ENCODE data around the gene MOSPD3. TPM values are rescaled to one million over a fixed set of nuclear protein-coding genes. Genes with fewer than 3 reads are reported as not detected.

MOSPD3 gene
- total RNA-seq, 1 donor from 2014 or later = 11.0 TPM

DNA sequence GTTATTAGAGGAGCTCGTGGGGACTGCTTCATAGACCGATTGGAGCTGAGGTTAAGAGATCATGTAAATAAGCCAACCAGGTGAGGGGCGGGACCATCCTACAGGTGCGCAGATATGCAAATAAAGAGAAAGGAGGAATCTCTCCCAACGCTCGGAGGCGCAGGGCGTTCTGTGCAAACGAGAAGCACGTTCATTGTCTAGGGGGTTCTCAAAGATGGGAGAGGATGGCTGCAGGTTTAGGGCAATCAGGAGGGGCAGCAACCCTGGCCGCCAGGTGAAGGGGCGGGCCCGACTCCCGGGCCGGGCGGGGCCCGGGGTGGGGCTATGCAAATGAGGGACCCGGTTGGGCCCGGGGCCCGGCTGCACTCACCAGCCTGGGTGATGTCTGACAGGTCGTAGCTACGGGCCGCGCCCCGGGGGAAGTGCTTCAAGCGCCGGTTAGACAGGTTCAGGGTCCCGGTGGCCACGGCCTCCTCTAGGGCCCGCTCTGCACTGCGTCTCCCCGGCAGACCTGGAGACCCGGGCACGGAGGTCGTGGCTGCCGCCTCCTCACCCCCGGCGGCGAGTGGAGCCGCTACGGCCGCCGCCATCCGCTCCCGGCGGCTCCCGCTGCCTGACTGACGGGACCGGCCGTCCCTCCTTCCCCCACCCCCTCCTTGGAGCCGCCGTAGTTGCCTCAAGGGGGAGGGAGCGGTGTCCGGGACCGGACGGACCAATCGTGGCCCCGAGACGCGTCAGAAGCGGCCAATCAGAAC lies 26.7 kb upstream of the MOSPD3 start, which contains the start of gene LRCH4:
Gene LRCH4, minus strand, starts transcription at position 619 of the 755 bp plus-strand sequence. Its CDS starts 29 bp downstream, at position 590.
- Histone ChIP-seq H3K9me3 (no peaks in the 10 kb centered on the region), H3K4me1 (peaks cover 0 to 25% of the 10 kb centered on the region in 2 donors), H3K27me3 (no peaks in the 10 kb centered on the region), H3K27ac (peak within 1 kb of the TSS; percentile 84 to 87), H3K4me3 (peak within 1 kb of the TSS; percentile 82 to 84), H3K36me3 (peaks cover 15 to 21% of the 10 kb centered on the region in 2 donors)
- intact Hi-C loops (cut with DNase I) = loop anchor here (1.0 to 2.0 kb wide), 6 partner anchors 19 to 121 kb away; partner anchors contain the start of genes AGFG2, GNB2, MOSPD3 and POP7
- TF ChIP-seq, protein P1, sequence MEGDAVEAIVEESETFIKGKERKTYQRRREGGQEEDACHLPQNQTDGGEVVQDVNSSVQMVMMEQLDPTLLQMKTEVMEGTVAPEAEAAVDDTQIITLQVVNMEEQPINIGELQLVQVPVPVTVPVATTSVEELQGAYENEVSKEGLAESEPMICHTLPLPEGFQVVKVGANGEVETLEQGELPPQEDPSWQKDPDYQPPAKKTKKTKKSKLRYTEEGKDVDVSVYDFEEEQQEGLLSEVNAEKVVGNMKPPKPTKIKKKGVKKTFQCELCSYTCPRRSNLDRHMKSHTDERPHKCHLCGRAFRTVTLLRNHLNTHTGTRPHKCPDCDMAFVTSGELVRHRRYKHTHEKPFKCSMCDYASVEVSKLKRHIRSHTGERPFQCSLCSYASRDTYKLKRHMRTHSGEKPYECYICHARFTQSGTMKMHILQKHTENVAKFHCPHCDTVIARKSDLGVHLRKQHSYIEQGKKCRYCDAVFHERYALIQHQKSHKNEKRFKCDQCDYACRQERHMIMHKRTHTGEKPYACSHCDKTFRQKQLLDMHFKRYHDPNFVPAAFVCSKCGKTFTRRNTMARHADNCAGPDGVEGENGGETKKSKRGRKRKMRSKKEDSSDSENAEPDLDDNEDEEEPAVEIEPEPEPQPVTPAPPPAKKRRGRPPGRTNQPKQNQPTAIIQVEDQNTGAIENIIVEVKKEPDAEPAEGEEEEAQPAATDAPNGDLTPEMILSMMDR (IDR thresholded peaks at IDR 0.05) = peak in 1 of 3 experiments; percentile 18
- no peak for DNase-seq (ENCODE audit: low spot score in 2 of 2)

DNA sequence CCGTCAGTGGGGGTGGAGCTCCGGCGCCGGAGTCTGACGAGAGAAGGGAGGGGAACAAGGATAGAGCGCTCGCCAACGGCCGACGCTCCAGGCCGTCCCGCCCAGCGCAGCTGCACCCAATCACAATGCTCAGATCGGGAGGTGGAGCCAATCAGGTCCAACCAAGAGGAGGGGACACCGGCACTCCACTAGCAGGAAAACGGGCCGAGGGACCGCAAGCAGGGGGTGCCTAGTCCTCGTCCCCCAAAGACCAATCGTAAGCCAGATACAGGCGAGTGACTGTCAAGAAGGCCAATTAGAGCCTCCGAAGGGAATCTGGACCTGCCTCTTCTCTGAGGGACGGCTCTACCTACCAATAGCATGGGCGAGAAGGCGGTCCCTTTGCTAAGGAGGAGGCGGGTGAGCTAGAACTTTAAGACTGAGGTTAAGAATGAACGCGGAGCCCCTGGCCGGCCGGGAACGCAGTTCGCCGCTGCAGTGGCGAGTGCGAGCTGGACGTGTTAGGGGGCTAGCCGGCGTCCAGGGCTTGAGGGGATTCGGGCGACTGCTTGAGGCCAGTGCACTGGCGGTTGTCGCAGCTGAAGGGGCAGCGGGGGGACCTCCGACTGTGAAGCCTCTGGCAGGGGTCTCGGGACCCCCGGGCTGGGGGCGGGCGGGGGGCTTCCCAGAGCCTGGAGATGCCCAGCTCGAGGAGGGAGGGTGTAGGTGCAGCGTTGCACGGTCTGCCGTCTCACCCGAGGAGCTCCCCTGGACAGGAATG lies 25.9 kb upstream of the MOSPD3 start, which contains the start of gene FBXO24:
Gene FBXO24, plus strand, starts transcription at position 63 of the 760 bp plus-strand sequence. Its CDS starts 298 bp downstream, at position 361.
- DNase-seq (ENCODE audit: low spot score in 2 of 2) = peak; percentile 99 to 100
- H3K27me3 ChIP-seq = no peaks in the 10 kb centered on the region

DNA sequence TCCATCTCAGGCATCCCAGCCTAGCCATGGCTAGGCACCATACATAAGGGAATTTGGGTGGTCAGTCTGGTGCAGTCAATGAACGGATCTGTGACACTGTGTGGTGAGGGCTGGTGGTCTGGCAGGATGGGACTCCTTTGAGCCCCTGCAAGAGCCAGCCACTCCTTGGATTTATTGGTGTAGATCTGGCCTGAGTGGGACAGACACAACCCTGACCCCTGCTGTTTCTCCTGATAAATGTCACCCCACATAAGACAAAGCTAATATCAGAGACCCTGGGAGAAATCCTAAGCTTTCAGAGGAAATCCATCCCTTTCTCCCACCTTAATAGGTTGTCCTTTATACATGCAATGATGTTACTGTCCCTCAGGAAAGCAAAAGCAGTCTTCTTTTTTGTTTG lies 23.9 kb upstream of the MOSPD3 start:
- Histone ChIP-seq H3K36me3 (no peaks in the 10 kb centered on the region), H3K4me1 (peaks cover 0 to 25% of the 10 kb centered on the region in 2 donors), H3K27ac (no peak overlapping the region), H3K4me3 (no peak overlapping the region), H3K27me3 (no peaks in the 10 kb centered on the region), H3K9me3 (no peaks in the 10 kb centered on the region)
- intact Hi-C loops (cut with DNase I) = no loop called here
- TF ChIP-seq, protein P1 (IDR thresholded peaks at IDR 0.05) = peak in 2 of 3 experiments; percentile 6 to 27
- no peak for DNase-seq (ENCODE audit: low spot score in 2 of 2)

More for the DNA sequence above, 25.9 kb upstream of the MOSPD3 start, which contains the start of gene FBXO24:
- H3K36me3 ChIP-seq = peaks cover 8 to 14% of the 10 kb centered on the region in 2 donors
- H3K4me3 ChIP-seq = peak within 1 kb of the TSS; percentile 82 to 84
- H3K4me1 ChIP-seq = peaks cover 0 to 25% of the 10 kb centered on the region in 2 donors
- no peaks in the 10 kb centered on the region for H3K9me3 ChIP-seq
- intact Hi-C loops (cut with DNase I) = loop anchor here (1.0 to 2.0 kb wide), 6 partner anchors 18 to 120 kb away; partner anchors contain the start of genes AGFG2, GNB2, MOSPD3 and POP7
- peak within 1 kb of the TSS; percentile 84 to 87 for H3K27ac ChIP-seq
- TF ChIP-seq, protein P1 (IDR thresholded peaks at IDR 0.05) = no peak

DNA sequence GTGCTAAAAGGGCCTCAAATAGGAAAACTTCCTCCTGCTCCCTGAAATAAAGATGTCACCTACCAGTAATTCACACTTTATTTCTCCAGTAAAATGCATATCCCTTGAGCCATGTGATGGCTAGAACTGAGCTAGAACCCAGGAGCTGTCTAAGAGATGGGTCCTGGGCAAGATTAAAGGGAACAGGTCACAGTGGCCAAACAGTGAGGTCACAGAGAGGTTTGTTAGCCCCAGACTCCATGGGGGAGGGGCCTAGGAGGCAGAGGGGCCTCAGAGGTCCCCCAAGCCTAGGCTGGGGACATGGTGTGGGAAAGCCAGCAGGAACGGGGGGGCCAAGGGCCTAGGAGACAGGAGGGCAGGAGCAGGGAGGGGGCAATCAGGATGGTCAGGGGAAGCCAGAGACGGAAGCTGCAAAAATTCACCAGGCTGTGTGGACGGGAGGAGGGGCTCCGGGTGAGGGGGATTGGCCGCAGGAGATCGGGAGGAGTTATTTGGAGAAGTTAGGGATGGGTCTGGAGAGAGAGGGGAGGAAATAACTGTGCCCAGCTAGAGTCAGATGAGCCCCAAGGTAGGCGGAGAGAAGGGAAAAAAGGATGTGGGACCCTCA lies 22.9 kb upstream of the MOSPD3 start:
- peak overlapping the region in 1 of 2 donors; percentile 2 for H3K4me3 ChIP-seq
- H3K9me3 ChIP-seq = no peaks in the 10 kb centered on the region
- H3K4me1 ChIP-seq = peaks cover 0 to 15% of the 10 kb centered on the region in 2 donors
- H3K27ac ChIP-seq = no peak overlapping the region
- intact Hi-C loops (cut with DNase I) = no loop called here
- no peak for DNase-seq (ENCODE audit: low spot score in 2 of 2)
- H3K27me3 ChIP-seq = no peaks in the 10 kb centered on the region
- TF ChIP-seq, protein P1 (IDR thresholded peaks at IDR 0.05) = no peak
- H3K36me3 ChIP-seq = no peaks in the 10 kb centered on the region

DNA sequence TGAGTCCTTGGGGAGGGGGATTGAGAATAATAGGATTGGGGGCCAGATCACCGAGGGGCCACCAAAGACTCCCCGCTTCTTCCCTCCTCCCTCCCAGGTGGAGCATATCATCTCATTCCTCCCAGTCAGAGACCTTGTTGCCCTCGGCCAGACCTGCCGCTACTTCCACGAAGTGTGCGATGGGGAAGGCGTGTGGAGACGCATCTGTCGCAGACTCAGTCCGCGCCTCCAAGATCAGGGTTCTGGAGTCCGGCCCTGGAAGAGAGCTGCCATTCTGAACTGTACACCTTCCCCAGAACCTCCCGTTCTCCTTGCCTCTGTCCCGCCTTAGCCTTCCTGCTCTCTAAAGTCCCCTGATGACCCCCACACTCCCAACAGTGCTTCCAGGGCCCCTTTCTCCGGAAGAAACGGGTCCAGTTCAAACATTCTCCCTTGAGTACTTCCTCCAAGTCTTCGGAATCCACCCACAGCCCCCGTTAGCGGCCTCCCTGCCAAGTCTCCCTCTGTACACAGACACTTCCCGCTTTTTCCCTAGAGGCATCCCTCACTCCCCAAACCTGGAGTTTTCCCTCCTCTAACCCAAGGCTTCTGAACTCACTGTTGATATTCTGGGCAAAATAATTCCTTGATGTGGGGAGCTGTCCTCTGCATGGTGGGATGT lies 22.1 kb upstream of the MOSPD3 start:
- H3K27me3 ChIP-seq = no peaks in the 10 kb centered on the region
- peak overlapping the region in 1 of 2 donors; percentile 3 for H3K27ac ChIP-seq
- peaks cover 0 to 8% of the 10 kb centered on the region in 2 donors for H3K4me1 ChIP-seq
- H3K9me3 ChIP-seq = no peaks in the 10 kb centered on the region
- H3K4me3 ChIP-seq = peak overlapping the region in 1 of 2 donors; percentile 2
- no peak for DNase-seq (ENCODE audit: low spot score in 2 of 2)
- TF ChIP-seq, protein P1 (IDR thresholded peaks at IDR 0.05) = no peak
- intact Hi-C loops (cut with DNase I) = no loop called here
- H3K36me3 ChIP-seq = no peaks in the 10 kb centered on the region

Data from ascending aorta (tissue), 2 donors.